ENCODE results near the gene IRX2.

DNA sequence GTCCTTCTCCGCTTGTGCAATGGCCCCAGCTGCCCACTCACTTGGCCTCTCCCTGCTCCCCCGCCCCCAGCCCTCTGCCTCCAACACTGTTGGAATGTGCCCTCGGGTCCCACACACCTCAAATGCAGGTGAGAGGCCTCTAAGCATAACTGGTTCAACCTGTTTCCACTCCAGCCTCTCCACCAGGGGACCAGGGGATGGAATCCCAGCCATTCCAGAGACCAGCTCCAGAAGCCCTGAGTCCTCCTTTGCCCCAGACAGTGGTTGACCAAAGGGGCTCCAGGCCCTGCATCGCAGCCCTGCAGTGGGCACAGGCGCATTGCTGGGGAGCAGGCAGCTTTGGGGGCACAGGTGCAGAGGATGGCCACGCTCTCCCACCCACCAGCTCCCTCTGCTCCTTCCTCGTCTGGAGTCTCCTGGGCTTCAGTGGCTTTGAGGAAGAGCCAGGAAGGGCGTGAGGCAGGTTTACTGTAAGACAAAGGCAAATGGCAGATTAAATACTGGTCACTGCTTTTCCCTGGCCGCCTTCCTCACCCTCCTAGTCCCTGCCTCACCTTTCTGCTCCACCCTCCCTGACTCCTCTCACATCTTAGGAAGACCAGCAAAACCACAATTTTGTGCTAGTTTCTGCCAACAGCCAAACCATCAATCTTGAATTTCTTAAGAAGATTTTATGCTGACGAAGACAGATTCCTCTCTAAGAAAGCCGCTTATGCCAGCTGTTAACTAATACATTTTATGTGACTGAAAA is 29.1 kb upstream of the IRX2 start:
- TF ChIP-seq, protein P1, sequence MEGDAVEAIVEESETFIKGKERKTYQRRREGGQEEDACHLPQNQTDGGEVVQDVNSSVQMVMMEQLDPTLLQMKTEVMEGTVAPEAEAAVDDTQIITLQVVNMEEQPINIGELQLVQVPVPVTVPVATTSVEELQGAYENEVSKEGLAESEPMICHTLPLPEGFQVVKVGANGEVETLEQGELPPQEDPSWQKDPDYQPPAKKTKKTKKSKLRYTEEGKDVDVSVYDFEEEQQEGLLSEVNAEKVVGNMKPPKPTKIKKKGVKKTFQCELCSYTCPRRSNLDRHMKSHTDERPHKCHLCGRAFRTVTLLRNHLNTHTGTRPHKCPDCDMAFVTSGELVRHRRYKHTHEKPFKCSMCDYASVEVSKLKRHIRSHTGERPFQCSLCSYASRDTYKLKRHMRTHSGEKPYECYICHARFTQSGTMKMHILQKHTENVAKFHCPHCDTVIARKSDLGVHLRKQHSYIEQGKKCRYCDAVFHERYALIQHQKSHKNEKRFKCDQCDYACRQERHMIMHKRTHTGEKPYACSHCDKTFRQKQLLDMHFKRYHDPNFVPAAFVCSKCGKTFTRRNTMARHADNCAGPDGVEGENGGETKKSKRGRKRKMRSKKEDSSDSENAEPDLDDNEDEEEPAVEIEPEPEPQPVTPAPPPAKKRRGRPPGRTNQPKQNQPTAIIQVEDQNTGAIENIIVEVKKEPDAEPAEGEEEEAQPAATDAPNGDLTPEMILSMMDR (IDR thresholded peaks at IDR 0.05) = no peak
- no peak for TF ChIP-seq POLR2A (IDR thresholded peaks at IDR 0.05)

All from vagina (tissue), 2 donors.